Measurements from ENCODE around the gene DNM1L.

Gene DNM1L

GRCh38 chr12:32756476-32757066 lies 77.5 kb downstream of the DNM1L start:
- DNase-seq (ENCODE audit: low read depth) = no peak

- no peak for DNase-seq (ENCODE audit: low read depth)
Observed at GRCh38 chr12:32757157-32757556, 78.1 kb downstream of the DNM1L start.

- no peak for DNase-seq (ENCODE audit: low read depth)
Observed at GRCh38 chr12:32761716-32762115, 82.6 kb downstream of the DNM1L start.

GRCh38 chr12:32765906-32766305 lies 86.8 kb downstream of the DNM1L start:
- no peak for DNase-seq (ENCODE audit: low read depth)

GRCh38 chr12:32768518-32768917 lies 89.4 kb downstream of the DNM1L start:
- DNase-seq (ENCODE audit: low read depth) = no peak

- DNase-seq (ENCODE audit: low read depth) = no peak
Observed at GRCh38 chr12:32770141-32770540, 91.0 kb downstream of the DNM1L start.

GRCh38 chr12:32773691-32774090 lies 94.6 kb downstream of the DNM1L start:
- no peak for DNase-seq (ENCODE audit: low read depth)

- DNase-seq (ENCODE audit: low read depth) = no peak
Observed at GRCh38 chr12:32776258-32776657, 97.2 kb downstream of the DNM1L start.

- no peak for DNase-seq (ENCODE audit: low read depth)
Observed at GRCh38 chr12:32777159-32777558, 98.1 kb downstream of the DNM1L start.

- no peak for DNase-seq (ENCODE audit: low read depth)
Observed at GRCh38 chr12:32777691-32778175, 98.6 kb downstream of the DNM1L start.

- DNase-seq (ENCODE audit: low read depth) = peak; percentile 24
Observed at GRCh38 chr12:32780071-32780470, 101.0 kb downstream of the DNM1L start.

GRCh38 chr12:32783029-32783428 lies 103.9 kb downstream of the DNM1L start:
- no peak for DNase-seq (ENCODE audit: low read depth)

- DNase-seq (ENCODE audit: low read depth) = no peak
Observed at GRCh38 chr12:32785557-32785956, 106.5 kb downstream of the DNM1L start.

GRCh38 chr12:32788405-32788804 lies 109.3 kb downstream of the DNM1L start:
- DNase-seq (ENCODE audit: low read depth) = no peak

GRCh38 chr12:32789446-32789845 lies 110.3 kb downstream of the DNM1L start:
- DNase-seq (ENCODE audit: low read depth) = peak; percentile 64

GRCh38 chr12:32789916-32790315 lies 110.8 kb downstream of the DNM1L start:
- peak; percentile 82 for DNase-seq (ENCODE audit: low read depth)

- DNase-seq (ENCODE audit: low read depth) = peak; percentile 64
Observed at GRCh38 chr12:32794281-32794680, 115.2 kb downstream of the DNM1L start.

Data from amniotic epithelial cell (primary cell).